ENCODE data around the gene PREB.
"Not testable (repeated sequence)": the region's sequence is repeated elsewhere in the genome, so short reads cannot be mapped to it uniquely, and the experiment has no call there.

Gene PREB

DNA sequence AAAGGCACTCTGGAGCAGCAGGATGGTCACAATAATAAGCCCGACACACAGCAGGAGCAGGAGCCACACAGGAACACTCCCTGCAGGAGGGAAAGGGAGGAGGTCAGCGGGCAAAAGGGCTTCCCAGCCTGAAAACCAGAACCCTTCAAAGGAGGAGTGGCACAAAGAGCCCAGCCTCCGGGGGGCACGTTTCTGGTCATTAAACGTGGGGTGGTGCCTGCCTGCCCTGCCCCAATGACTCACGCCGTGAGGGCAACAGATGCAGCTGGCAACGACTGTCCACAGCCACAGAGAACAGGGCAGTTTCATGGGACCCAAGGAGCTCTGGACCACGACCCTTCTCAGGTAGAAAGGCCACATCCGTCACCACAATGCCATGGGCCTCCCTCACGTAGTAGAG lies 3.0 kb downstream of the PREB start:
- DNase-seq: no peak
- in situ Hi-C loops (cut with HindIII; ENCODE audit: low pct_ligation_motif_present, low pct_unique_long_range_greater_than_20kb, low sequenced_read_pairs): no loop called here

DNA sequence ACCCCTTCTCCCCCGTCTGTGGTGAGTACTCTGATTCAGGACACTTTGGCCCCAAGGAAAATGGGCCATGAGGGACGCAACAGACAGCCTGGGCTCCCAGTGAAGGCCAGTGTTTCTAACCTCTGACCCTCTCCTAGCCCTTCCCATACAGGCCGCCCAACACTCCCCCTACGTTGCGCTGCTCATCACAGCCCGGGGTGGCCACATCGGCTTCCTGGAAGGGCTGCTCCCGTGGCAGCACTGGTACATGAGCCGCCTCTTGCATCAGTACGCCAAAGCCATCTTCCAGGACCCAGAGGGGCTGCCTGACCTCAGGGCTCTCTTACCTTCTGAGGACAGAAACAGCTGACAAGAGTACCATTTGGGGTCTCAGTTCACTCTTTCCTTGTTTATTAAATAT lies 4.0 kb downstream of the PREB start:
- in situ Hi-C loops (cut with HindIII; ENCODE audit: low pct_ligation_motif_present, low pct_unique_long_range_greater_than_20kb, low sequenced_read_pairs): no loop called here
- no peak for DNase-seq

DNA sequence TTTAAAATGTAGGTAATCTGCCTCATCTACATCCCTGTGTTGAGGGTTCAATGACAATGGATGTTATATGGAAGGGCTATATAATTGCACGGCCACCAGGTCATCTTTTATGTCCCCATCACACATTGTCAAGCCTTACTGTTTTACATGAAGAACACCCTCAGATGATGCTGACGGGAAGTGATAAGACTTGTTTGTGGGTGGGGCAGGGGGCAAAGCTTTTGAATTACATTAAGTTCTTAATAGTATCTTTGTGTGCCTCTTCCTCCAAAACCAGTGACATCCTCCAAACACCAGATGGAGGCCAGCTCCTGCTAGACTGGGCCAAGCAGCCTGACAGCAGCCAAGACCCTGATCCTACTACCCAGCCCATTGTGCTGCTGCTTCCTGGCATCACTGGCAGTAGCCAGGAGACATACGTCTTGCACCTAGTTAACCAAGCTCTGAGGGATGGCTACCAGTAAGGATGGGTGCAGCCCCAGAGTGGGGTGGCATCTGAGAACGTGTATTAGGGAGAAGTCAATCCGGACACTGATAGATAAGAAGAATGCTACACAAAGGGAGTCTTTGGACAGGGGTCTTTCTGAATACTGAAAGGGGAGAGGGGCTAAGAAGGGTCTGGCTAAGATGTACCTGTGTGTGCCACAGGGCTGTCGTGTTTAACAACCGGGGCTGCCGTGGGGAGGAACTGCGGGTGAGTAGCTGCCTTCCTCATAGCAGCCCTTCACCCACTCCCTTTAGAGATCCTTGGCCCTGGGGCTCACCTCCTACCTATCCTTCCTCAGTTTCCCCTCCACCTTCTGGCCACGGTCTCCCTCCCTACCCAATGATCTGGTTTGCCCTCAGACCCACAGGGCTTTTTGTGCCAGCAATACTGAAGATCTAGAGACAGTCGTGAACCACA lies 5.5 kb downstream of the PREB start:
- no peak for DNase-seq
- in situ Hi-C loops (cut with HindIII; ENCODE audit: low pct_ligation_motif_present, low pct_unique_long_range_greater_than_20kb, low sequenced_read_pairs): no loop called here

DNA sequence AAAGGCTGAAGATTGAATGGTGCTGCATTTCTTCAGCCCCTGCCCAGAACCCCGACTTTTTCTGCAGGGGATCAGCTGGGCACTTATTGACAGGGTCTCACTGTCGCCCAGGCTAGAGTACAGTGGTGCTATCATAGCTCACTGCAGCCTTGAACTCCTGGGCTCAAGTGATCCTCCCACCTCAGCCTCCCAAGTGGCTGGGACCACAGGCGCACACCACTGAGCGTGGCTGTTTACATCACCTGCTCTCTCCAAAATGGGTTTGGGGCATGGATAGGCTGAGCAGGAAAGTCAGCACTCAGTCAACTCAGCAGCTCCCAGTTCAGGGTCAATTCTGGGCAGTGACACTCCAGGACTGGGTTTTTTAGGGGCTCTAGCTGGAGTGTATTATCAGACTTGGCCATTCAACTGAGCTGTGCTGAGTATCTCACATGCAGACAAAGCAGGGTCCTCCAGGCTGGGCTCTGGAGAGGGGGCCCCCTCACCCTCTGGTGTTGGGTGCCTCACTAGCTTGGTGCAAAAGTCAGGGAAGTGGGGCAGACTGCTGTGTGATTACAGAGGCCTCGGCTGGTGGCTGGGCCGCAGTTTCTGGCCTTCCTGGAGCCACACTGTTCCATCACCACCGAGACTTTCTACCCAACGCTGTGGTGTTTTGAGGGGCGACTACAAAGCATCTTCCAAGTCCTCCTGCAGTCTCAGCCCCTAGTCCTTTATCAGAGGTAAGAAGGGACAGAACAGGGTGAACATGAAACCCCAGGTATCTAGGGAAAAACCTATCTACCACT lies 6.4 kb downstream of the PREB start:
- DNase-seq: no peak
- in situ Hi-C loops (cut with HindIII; ENCODE audit: low pct_ligation_motif_present, low pct_unique_long_range_greater_than_20kb, low sequenced_read_pairs): no loop called here

DNA sequence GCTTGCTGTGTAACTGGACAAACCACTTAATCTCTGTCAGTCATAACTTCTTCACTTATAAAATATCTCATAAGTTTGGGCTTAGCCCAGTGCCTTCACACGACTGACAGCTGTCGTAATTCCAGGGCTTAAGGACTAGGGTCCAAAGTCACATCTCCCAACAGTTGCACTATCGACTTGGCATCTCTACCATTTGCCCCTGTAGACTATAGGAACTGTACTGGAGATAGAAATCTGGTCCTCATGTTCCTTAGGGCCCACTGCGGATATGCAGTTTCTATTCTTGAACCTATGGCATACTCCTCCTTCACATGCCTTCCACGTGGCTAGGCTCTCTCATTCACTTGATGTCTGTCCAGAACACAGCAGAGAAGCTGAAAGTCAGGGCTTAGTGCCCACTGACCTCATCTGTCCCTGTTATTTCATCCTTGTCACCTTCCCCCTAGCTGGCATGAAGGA lies 8.2 kb downstream of the PREB start:
- in situ Hi-C loops (cut with HindIII; ENCODE audit: low pct_ligation_motif_present, low pct_unique_long_range_greater_than_20kb, low sequenced_read_pairs): no loop called here
- DNase-seq: no peak

DNA sequence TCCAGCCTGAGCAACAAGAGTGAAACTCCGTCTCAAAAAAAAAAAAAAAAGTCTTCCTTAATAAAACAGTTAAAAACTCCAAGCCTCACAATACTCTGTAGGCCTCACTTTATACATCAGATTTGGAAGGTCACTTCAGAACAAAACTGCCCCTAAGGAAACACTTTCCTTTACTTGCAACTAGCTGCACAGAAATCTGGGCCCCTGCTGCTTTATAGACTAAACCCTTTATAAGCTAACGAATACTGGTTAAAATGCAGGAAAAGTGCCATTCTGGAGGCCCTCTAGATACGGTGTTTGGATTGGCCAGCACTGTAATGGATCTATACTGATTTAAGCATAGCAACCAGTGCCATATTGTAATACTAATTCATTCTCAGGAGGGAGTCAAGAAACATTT lies 9.3 kb downstream of the PREB start:
- in situ Hi-C loops (cut with HindIII; ENCODE audit: low pct_ligation_motif_present, low pct_unique_long_range_greater_than_20kb, low sequenced_read_pairs): no loop called here

DNA sequence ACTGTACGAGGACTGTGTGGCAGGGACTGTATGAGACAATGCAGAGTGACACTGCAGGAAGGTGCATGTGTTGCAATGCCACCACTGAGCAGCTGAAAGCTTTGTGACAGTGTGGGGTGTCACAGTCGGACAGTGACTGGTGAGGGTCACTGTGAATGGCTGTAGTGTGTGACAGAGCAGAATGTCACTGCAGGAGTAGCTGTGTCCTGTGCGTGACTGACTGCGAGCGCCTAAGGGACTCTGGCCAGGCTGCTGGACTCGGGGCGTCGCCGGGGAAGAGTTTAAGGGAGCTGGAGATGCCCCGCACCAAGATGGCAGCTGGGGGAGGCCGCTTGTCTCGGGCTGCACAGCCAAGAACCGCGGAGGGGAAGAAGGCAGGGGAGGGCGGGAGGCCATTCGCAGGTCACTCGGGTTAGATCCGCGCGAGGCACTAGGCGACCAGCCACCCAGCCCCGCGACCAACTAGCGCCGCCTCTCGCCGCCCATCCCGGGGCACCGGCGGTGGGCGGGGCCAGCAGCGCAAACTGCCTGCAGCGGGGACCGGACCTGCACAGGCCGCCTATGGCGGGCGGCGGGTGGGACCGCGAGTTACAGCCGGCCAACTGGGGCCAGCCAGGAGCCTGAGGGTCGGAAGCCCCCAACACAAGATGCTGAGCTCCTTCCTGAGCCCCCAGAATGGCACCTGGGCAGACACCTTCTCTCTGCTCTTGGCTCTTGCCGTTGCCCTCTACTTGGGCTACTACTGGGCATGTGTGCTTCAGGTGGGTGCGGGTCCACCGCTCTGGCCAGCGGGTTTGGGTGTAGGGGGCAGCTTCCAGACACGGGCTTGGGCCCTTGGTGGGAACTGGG lies 10.9 kb downstream of the PREB start, which contains the start of gene ABHD1:
TSS of gene ABHD1 (plus strand) at position 514 of the 849 bp plus-strand sequence. CDS start at position 648, 134 bp downstream.
- in situ Hi-C loops (cut with HindIII; ENCODE audit: low pct_ligation_motif_present, low pct_unique_long_range_greater_than_20kb, low sequenced_read_pairs): no loop called here
- DNase-seq: peak; percentile 47

More for the DNA sequence above, 9.3 kb downstream of the PREB start:
- no peak for DNase-seq

DNA sequence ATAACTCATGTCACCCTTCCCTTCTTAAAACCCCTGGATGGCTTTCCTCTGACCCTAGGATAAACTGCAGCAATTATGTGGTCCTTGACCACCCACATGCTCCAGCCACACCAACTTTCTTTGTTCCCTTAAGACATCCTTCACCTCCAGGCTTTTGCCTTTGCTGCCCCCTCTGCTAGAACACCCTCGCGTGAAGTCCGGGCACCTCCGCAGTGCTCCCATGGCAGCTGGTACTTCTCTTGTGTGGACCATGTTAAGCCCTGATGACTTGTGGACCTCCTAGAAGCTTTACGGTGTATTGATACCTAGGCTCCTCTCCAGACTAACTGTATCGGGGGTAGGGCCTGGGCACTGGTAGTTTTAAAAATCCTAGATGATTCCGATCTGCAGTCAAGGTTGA lies 11.6 kb downstream of the PREB start:
- in situ Hi-C loops (cut with HindIII; ENCODE audit: low pct_ligation_motif_present, low pct_unique_long_range_greater_than_20kb, low sequenced_read_pairs): no loop called here
- DNase-seq: no peak

DNA sequence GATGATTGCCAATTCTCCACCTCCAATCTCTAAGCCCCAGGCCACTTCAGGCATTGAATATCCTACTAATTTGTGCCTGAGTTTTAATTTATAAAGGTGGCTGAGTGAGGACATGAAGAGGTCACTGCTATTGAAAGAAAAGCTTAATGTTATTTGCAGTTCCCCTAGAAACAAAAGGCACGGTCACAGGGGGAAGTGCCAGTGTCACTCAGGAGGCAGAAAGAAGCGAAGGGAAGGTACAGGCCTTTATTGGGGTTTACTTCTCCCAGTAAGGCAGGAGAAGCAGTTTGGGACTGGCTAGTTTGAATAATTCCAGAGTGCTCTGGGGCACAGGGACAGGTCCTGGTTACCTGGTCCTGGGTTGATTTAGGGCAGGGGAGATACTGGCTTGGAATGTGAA lies 12.5 kb downstream of the PREB start:
- no peak for DNase-seq
- in situ Hi-C loops (cut with HindIII; ENCODE audit: low pct_ligation_motif_present, low pct_unique_long_range_greater_than_20kb, low sequenced_read_pairs): no loop called here

DNA sequence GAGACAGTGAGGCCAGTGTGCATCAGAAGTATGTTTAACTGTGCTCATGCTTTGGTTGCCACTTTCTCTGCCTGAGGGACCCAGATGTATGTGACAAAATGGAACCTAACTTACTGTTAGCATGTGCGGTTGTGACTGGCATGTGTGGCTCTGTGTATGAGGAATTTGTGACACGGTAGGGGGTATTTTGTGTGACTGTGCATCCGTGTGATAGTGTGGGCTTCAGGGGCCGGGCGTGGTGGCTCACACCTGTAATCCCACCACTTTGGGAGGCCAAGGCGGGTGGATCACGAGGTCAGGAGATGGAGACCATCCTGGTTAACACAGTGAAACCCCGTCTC lies 15.1 kb downstream of the PREB start:
- in situ Hi-C loops (cut with HindIII; ENCODE audit: low pct_ligation_motif_present, low pct_unique_long_range_greater_than_20kb, low sequenced_read_pairs); DNase-seq: not testable (repeated sequence)

DNA sequence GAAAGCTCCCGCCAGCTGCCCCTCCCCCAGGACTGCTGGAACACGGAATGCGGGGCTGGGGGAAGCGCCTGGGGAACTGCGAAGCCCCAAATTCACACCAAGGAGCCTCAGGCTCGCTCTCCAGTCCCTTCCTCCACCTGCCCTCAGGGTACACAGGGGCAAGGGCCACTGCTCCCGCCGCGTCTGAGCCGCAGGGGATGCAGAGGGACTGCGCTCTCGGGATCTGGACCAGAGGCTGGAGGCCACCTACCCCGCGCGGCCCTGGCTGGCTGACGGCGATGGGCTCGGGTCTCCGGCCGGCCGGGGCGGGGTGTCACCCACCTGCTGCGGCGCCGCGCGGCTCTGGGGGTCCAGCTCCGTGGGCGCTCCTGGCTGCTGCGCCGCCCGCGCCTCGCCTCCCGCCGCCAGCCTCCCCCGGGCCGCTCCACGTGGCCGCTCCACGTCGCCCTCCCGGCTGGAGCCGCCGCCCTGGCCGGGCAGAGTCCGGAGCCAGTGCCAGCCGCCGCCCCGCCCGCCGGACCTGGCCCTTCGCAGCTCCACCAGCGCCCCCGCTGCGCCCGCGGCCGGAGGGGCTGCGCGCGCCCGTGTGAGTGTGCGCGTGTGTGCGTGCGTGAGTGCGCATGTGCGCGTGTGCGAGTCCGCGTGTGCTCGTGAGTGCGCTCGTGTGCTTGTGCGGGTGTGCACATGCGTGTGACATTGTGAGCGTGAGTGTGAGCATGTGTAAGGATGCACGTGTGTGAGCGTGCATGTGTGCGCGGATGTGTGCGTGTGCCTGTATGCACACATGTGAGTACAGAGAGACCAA lies 15.7 kb downstream of the PREB start, which contains the start of gene CGREF1:
TSS of gene CGREF1 (minus strand) at position 604 of the 805 bp plus-strand sequence. CDS start 14,762 bp downstream, outside the sequence.
- in situ Hi-C loops (cut with HindIII; ENCODE audit: low pct_ligation_motif_present, low pct_unique_long_range_greater_than_20kb, low sequenced_read_pairs): no loop called here
- DNase-seq: no peak

DNA sequence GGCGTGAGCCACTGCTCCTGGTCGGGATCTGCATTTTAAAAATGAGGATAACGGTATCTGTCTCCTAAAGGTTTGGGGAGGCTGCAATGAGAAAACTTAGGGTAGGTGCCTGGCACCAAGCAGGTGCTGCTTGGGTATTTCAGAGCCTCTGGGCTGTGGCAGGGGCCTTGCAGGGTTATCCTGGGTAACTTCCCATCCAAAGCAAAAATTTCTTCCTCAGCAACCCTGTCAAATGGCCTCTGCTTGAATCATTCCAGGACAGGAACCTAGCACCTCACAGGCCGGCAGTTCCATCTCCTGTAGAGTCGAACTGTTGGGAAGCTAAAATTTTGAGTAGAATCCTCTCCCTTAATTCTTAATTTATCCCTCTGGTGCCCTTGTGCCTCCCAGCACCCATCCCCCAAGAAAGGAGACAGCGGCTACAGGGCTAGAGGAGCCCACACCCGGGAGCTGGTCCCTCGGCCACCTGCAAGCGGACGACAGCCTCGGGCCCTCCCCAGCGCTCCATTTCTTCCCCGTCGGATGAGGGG lies 16.4 kb downstream of the PREB start:
- no peak for DNase-seq
- in situ Hi-C loops (cut with HindIII; ENCODE audit: low pct_ligation_motif_present, low pct_unique_long_range_greater_than_20kb, low sequenced_read_pairs): no loop called here

DNA sequence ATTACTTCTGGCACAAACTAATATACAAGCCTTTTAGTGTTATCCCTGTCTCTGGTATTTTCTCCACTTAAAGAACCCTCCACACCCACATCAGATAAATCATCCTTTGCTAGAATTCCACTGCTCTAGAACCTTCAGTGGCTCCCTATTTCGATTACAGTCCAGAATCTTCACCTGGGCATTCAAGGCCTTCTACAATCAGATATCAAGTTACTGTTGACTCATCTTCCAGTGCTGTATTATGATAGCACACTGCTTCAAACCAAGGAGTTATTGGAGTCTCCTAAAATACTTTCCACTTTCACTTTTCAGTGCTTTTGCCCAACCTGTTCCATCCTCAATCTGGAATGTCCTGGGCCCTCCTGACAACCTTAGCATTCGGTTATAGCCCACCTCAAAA lies 18.9 kb downstream of the PREB start:
- in situ Hi-C loops (cut with HindIII; ENCODE audit: low pct_ligation_motif_present, low pct_unique_long_range_greater_than_20kb, low sequenced_read_pairs): no loop called here
- DNase-seq: no peak

DNA sequence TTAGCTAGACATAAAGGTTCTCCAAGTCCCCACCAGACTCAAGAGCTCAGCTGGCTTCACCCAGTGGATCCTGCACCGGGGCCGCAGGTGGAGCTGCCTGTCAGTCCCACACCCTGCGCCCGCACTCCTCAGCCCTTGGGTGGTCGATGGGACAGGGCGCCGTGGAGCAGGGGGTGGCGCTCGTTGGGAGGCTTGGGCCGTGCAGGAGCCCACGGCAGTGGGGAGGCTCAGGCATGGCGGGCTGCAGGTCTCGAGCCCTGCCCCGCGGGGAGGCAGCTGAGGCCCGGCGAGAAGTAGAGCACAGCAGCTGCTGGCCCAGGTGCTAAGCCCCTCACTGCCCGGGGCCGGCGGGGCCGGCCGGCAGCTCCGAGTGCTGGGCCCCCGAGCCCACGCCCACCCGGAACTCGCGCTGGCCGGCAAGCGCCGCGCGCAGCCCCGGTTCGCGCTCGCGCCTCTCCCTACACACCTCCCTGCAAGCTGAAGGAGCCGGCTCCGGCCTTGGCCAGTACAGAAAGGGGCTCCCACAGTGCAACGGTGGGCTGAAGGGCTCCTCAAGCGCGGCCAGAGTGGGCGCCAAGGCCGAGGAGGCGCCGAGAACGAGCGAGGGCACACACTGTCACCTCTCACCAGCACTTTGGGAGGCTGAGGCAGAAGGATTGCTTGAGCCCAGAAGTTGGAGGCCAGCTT lies 22.9 kb downstream of the PREB start:
- in situ Hi-C loops (cut with HindIII; ENCODE audit: low pct_ligation_motif_present, low pct_unique_long_range_greater_than_20kb, low sequenced_read_pairs); DNase-seq: not testable (repeated sequence)

DNA sequence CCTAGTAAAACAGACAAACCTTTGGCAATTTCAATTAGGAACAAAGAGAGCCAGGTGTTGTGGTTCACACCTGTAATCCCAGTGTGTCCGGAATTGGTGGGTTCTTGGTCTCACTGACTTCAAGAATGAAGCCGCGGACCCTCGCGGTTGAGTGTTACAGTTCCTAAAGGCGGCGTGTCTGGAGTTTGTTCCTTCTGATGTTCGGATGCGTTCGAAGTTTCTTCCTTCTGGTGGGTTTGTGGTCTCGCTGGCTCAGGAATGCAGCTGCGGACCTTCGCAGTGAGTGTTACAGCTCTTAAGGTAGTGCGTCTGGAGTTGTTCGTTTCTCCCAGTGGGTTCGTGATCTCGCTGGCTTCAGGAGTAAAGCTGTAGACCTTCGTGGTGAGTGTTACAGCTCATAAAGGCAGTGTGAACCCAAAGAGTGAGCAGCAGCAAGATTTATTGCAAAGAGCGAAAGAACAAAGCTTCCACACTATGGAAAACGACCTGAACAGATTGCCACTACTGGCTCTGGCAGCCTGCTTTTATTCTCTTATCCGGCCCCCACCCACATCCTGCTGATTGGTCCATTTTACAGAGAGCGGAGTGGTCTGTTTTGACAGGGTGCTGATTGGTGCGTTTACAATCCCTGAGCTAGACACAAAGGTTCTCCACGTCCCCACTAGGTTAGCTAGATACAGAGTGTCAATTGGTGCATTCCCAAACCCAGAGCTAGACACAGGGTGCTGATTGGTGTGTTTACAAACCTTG lies 23.7 kb downstream of the PREB start:
- in situ Hi-C loops (cut with HindIII; ENCODE audit: low pct_ligation_motif_present, low pct_unique_long_range_greater_than_20kb, low sequenced_read_pairs): not testable (repeated sequence)

DNA sequence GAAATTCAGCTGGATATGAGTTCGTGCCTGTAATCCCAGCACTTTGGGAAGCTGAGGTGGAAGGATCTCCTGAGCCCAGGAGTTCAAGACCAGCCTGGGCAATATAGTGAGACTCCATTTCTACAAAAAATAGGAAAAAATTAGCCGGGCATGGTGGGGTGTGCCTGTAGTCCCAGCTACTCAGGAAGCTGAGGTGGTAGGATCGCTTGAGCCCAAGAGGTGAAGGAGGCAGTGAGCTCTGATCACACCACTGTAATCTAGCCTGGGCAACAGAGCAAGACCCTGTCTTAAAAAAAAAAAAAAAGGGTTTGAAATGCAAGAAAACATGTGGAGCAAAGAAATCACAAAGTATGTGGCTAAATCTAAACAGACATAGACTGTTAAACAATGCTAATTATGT lies 25.4 kb downstream of the PREB start:
- in situ Hi-C loops (cut with HindIII; ENCODE audit: low pct_ligation_motif_present, low pct_unique_long_range_greater_than_20kb, low sequenced_read_pairs): no loop called here
- DNase-seq: no peak

More for the DNA sequence above, 23.7 kb downstream of the PREB start:
- DNase-seq: not testable (repeated sequence)

Data from ACHN (cell line).